ENCODE results near the gene MYLIP. TPM values are rescaled to one million over a fixed set of nuclear protein-coding genes. Genes with fewer than 3 reads are reported as not detected.

MYLIP gene
- total RNA-seq, 1 donor from 2014 or later = 5.7 TPM

GRCh38 chr6:16158943-16159557 is 30.2 kb downstream of the MYLIP start:
- H3K4me3 ChIP-seq (ENCODE audit: low read depth, low read length) = no peak overlapping the region
- no peak for DNase-seq (ENCODE audit: low read depth)
- TF ChIP-seq, protein P1, sequence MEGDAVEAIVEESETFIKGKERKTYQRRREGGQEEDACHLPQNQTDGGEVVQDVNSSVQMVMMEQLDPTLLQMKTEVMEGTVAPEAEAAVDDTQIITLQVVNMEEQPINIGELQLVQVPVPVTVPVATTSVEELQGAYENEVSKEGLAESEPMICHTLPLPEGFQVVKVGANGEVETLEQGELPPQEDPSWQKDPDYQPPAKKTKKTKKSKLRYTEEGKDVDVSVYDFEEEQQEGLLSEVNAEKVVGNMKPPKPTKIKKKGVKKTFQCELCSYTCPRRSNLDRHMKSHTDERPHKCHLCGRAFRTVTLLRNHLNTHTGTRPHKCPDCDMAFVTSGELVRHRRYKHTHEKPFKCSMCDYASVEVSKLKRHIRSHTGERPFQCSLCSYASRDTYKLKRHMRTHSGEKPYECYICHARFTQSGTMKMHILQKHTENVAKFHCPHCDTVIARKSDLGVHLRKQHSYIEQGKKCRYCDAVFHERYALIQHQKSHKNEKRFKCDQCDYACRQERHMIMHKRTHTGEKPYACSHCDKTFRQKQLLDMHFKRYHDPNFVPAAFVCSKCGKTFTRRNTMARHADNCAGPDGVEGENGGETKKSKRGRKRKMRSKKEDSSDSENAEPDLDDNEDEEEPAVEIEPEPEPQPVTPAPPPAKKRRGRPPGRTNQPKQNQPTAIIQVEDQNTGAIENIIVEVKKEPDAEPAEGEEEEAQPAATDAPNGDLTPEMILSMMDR (conservative IDR thresholded peaks at IDR 0.05; ENCODE audit: low read depth, low read length) = no peak

GRCh38 chr6:16160794-16161193 is 31.9 kb downstream of the MYLIP start:
- DNase-seq (ENCODE audit: low read depth) = no peak
- TF ChIP-seq, protein P1 (conservative IDR thresholded peaks at IDR 0.05; ENCODE audit: low read depth, low read length) = no peak

GRCh38 chr6:16162003-16162402 is 33.1 kb downstream of the MYLIP start:
- DNase-seq (ENCODE audit: low read depth) = no peak
- H3K4me3 ChIP-seq (ENCODE audit: low read depth, low read length) = no peak overlapping the region
- TF ChIP-seq, protein P1 (conservative IDR thresholded peaks at IDR 0.05; ENCODE audit: low read depth, low read length) = no peak

More at GRCh38 chr6:16160794-16161193, 31.9 kb downstream of the MYLIP start:
- no peak overlapping the region for H3K4me3 ChIP-seq (ENCODE audit: low read depth, low read length)

DNA sequence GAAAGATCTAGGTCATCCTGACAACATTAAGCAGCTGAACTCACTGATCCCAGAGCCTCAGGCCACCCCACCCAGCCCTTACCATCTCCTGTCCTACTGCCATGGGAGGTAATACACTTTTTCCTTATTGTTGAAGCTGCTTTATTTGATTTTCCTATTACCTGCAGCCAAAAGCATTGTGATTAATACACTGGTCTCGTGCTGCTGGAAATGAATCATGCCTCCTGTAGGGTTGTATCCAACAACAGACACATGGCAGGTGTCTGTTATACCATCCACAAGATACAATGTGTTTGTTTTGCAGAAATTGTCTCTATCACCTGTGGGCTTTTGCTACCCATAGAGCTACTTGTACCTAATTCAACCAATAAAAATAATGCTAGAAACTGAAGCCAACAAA is 34.2 kb downstream of the MYLIP start:
- H3K4me3 ChIP-seq (ENCODE audit: low read depth, low read length) = no peak overlapping the region
- TF ChIP-seq, protein P1 (conservative IDR thresholded peaks at IDR 0.05; ENCODE audit: low read depth, low read length) = no peak
- DNase-seq (ENCODE audit: low read depth) = no peak

DNA sequence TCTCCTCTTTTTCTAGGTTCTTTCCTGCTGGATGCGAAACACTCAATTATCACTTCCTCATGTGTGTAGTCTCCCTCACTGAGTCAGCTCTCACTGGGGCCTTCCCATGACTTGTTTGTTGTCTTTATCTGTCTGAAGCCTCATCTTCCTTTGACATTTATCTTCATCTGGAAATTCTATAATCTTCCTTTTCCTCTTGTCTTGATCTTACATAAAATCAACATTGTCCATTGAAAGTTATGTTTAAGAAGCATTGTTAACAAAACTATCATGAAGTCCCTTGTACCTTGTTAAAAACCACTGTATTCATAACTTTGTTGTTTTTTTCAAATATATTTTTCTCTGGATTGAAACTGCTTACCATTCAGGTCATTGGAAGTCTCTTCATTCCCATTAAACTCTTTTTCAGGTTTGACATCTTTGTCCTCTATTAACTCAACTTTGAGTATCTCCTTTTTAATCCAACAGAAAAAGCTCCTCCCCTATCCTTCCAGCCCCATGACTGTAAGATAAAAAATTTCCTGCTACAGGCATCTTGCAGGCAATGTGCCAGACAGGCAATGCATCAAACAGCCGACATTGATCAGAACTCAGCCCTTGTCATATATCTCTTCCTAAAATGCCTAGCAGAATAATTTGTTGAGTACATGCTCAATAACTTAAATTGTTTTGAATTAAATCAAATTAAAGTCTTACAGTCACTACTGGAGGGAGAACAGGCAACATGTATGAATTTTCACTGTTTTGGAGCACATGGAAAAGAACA is 34.8 kb downstream of the MYLIP start:
- no peak overlapping the region for H3K4me3 ChIP-seq (ENCODE audit: low read depth, low read length)
- TF ChIP-seq, protein P1 (conservative IDR thresholded peaks at IDR 0.05; ENCODE audit: low read depth, low read length) = no peak
- no peak for DNase-seq (ENCODE audit: low read depth)

DNA sequence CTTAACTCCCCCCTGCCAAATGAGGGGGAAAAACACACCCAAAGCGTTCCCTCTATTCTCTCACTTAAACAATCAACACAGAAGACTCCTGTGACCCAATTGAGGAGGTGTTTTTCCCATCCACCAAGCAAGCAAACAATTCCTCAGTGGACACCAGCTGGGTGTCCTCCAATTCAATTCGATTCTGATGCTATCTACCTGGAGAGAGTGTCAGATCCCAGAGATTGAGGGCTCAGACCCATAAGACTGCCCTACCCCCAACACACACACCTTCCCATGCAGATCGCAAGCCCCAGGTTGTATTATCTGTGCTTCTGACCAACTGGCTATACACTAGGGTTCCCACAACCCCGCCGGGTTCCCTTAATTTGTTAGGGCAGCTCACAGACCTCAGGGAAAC is 36.8 kb downstream of the MYLIP start:
- no peak for DNase-seq (ENCODE audit: low read depth)
- TF ChIP-seq, protein P1 (conservative IDR thresholded peaks at IDR 0.05; ENCODE audit: low read depth, low read length) = no peak
- H3K4me3 ChIP-seq (ENCODE audit: low read depth, low read length) = no peak overlapping the region
